ENCODE data around the gene DLX2.

The DLX2 gene

DNA sequence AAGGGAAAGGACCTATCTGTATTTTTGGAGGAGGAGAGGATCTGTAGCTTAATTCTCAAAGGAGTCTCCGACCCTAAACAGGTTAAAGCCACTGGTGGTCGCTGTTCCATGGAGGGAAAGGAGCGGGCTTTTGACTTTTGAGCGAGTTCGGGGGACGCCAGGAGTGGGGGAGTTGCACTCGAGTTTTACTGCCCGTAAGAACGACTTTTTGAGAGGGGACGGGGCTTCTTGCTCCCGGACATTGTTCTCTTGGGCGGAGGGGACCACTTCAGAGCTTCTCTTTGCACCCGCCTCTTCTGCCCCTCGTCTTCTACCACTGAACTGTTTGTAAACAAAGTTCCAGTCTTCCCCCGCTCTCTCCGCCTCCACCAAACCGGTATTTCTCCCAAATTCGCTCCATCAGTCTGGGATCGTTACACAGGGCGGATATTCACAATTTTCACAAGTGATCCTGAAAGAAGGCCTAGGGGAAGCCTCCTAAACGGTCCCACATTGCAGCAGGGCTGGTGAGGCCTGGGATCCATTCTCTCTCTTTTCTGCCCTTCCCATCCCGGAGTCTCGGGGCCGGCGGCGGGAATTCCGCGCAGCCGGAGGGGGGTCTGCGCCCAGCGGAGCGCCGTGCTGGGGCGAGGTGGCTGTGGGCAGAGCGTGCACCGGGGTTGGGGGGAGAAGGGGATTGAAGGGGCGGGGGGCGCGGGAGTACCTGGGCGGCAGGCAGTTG, 6.6 kb downstream of the DLX2 start:
- TF ChIP-seq ZFX (IDR thresholded peaks at IDR 0.05; ENCODE audit: borderline replicate concordance), result no peak
- TF ChIP-seq CTCF (IDR thresholded peaks at IDR 0.05), result peak; percentile 45
- peak overlapping the region; percentile 83 for H3K27ac ChIP-seq

GRCh38 chr2:172095146-172095904, 7.4 kb downstream of the DLX2 start:
- H3K27ac ChIP-seq, result peak overlapping the region; percentile 83
- TF ChIP-seq CTCF (IDR thresholded peaks at IDR 0.05), result no peak
- TF ChIP-seq ZFX (IDR thresholded peaks at IDR 0.05; ENCODE audit: borderline replicate concordance), result no peak

DNA sequence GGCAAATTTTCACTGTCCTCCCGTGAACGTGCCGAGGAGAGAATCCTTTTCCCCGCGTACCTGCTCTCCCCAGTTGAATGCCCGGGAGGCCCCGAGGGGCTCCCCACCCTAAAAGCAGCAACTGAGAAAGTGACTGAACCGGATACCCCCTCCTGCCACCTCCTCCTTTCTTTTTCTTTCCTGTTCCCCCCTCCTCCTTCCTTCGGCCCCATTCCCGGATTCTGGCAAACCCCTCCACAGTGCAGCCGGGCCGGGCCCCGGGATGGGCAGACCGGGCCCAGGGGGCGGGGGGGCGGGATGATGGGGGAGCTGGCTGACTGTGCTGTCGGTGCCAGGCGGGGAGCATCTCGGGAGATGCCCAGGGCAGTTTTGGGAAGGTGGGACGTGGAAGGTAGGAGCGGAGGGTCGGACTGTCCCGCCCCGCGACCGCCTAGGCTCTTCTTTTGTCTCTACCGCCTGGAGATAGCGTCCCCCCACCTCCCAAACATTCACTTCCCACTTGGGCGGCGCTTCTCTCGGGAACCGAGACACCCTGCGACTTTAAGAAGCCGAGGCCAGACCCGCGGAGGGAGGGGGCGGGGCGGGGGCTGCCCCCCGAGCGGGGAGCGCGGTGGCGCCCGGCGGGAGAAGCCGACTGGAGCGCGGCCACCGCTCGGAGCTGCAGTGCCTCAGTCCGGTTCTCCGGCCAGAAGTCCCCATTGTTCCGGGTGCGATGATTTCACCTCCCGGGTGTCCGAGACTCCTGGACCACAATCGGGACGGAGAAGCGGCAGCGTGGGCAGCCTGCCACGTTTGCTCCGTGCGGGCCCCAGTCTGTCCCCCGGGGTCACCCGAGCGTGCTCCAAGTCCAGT, 8.2 kb downstream of the DLX2 start:
- TF ChIP-seq ZFX (IDR thresholded peaks at IDR 0.05; ENCODE audit: borderline replicate concordance), result no peak
- TF ChIP-seq CTCF (IDR thresholded peaks at IDR 0.05), result no peak

DNA sequence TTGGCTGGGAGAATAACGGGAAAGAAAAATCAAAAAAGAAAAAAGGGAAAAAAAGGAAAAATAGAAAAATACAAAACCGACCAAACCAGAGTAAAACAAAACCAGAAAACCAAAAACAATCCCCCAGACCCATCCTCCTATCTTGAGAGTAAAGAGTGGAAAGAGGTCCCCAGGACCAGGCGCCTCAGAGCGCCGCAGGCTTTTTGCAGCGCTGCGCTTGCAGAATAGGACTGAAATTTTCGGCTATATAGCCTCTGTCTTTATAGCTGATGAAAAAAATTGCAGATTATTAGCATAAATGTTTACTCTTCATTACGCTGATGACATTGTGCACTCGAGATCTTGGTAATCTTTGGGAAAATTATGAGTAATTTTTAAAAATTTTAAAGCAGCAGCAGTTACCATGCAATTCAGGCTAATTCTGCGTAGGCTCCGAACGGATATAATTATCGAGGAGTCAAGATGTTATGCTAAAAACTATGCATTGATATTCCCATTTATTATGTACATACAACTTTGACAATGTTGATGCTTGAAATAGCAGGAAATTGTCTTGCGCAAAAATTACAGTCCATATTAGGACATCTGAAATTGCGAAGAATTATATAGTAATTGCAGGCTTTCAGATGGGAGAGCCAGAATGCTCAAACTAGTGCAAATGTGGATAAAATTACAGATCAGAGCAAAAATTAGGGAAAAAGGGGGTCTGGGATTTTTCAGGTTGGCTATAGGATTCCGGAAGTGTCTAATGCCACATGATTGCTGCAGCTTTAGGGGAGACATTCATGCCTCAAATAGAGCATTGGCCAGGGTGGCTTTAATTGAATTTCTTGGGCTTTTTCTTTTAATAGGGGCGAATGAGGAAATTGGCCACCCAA, 9.0 kb downstream of the DLX2 start:
- TF ChIP-seq CTCF (IDR thresholded peaks at IDR 0.05), result no peak
- no peak for TF ChIP-seq ZFX (IDR thresholded peaks at IDR 0.05; ENCODE audit: borderline replicate concordance)

More for the DNA sequence above, 8.2 kb downstream of the DLX2 start:
- H3K27ac ChIP-seq, result peak overlapping the region; percentile 83

DNA sequence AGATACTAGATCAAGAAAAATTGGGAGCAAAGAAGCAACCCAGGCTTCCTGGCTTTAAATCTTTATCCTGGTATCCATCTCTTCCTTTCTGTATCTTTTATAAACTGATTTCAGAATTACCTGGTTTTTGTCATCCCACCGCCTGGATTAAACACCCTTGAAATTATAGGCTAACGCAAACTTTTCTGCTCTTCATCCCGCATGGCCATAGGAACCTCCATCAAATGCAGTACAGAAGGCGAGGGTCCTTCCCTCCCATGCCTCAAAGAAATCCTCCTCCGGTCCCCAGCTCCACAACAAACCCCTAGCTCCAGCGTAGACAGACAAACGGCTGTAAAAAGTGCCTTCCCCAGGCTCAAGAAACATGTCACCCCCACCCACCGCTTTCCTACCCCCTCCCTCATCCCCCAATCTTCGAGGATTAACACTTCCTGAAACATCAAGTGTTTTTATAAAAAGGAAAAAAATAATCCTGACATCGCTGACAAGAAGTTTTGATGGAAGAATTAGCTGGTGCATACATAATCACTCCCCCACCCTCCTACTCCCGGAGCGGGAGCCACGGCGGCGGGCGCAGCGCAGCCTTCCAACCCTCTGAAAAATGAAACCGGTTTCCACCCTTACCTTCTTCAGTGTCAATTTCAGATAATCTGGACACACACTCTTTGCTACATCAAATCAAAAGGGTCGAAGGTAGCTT, 9.8 kb downstream of the DLX2 start:
- no peak for TF ChIP-seq ZFX (IDR thresholded peaks at IDR 0.05; ENCODE audit: borderline replicate concordance)
- no peak for TF ChIP-seq CTCF (IDR thresholded peaks at IDR 0.05)
- no peak overlapping the region for H3K27ac ChIP-seq

More for the DNA sequence above, 9.0 kb downstream of the DLX2 start:
- no peak overlapping the region for H3K27ac ChIP-seq
